Endothelial cell of umbilical vein (primary cell): Measurements from ENCODE around the gene OOSP4B. TPM values are rescaled to one million over a fixed set of nuclear protein-coding genes. Genes with fewer than 3 reads are reported as not detected.

Experiments used
- BruUV-seq: library from RNA; stranded (reverse); fragments of 400-500 nt; replicated peaks from 2 replicates; lab custom pipeline; 2021; lab: Mats Ljungman, UMichigan
- CTCF ChIA-PET: fragments of 300-600, 350-600 bp; sonication (Branson Sonifier 250); formaldehyde crosslinking; loops from one replicate; lab custom pipeline; 2021; ENCODE audit warnings: antibody characterized with exemption, inconsistent platforms; lab: Charles Lee
- POLR2A ChIA-PET: fragments of 300-600, 350-600 bp; sonication (Branson Sonifier 250); formaldehyde crosslinking; loops from one replicate; lab custom pipeline; 2021; ENCODE audit warnings: antibody characterized with exemption, inconsistent platforms; lab: Charles Lee
- DNase-seq: peaks from one replicate; pipeline ENCODE4 v3.0.0-alpha.2; 2011; ENCODE audit warnings: low read depth, low spot score
- FAIRE-seq: peaks from 2 replicates; lab custom pipeline; 2011; peaks lifted over from hg19 to GRCh38; lab: Jason Lieb, UNC
- H2AFZ ChIP-seq: 2 replicates; pipeline ENCODE4 v1.6.0; 2012; ENCODE audit warnings: low read depth, low read length, control low read depth, inconsistent platforms
- H3K27ac ChIP-seq: 2 replicates; pipeline ENCODE4 v1.5.1; 2011; ENCODE audit warnings: low read depth, mild to moderate bottlenecking, control low read depth, low read length, moderate library complexity; ENCODE audit not compliant: insufficient read depth
- H3K27me3 ChIP-seq, 2 experiments: 2 replicates each; pipeline versions ENCODE4 v1.6.0 to v1.6.1; 2011; ENCODE audit warnings: low read length in 2 of 2, mixed read lengths in 1 of 2; ENCODE audit not compliant: control insufficient read depth in 2 of 2, insufficient read depth in 2 of 2
- H3K36me3 ChIP-seq, 2 experiments: 2 replicates in 1 of 2; 3 replicates in 1 of 2; pipeline ENCODE4 v1.5.1; 2011; ENCODE audit warnings: low read length in 2 of 2, mild to moderate bottlenecking in 1 of 2, moderate library complexity in 1 of 2; ENCODE audit not compliant: control insufficient read depth in 2 of 2, insufficient read depth in 2 of 2; ENCODE audit errors: extremely low read depth in 1 of 2
- H3K4me1 ChIP-seq: 3 replicates; pipeline ENCODE4 v1.5.1; 2011; ENCODE audit warnings: mild to moderate bottlenecking, low read length; ENCODE audit not compliant: control insufficient read depth, insufficient read depth; ENCODE audit errors: extremely low read depth
- H3K4me2 ChIP-seq: 2 replicates; pipeline ENCODE4 v1.6.1; 2011; ENCODE audit warnings: low read length, control low read depth, mixed read lengths; ENCODE audit not compliant: insufficient read depth
- H3K4me3 ChIP-seq, 3 experiments: fragments of 200-600 bp in 1 of 3; sonication (generic), shearing (Covaris generic) in 1 of 3; replicated peaks in 1 of 3; 2 replicates each; pipeline ENCODE4 v1.5.1; 2011 to 2016; ENCODE audit warnings: control low read depth in 3 of 3, low read length in 3 of 3, mild to moderate bottlenecking in 2 of 3, inconsistent platforms in 1 of 3, low read depth in 1 of 3, moderate library complexity in 1 of 3; ENCODE audit not compliant: insufficient read depth in 1 of 3
- H3K79me2 ChIP-seq: 2 replicates; pipeline ENCODE4 v1.6.0; 2012; ENCODE audit warnings: low read length, inconsistent platforms; ENCODE audit not compliant: control insufficient read depth, insufficient read depth
- H3K9ac ChIP-seq: replicated peaks from 2 replicates; pipeline ENCODE3; 2011; ENCODE audit warnings: low read length, control low read depth; ENCODE audit not compliant: insufficient read depth; ENCODE audit errors: extremely low read depth
- H3K9me1 ChIP-seq: replicated peaks from 3 replicates; pipeline ENCODE4 v1.6.0; 2011; ENCODE audit warnings: mild to moderate bottlenecking, low read length; ENCODE audit not compliant: control insufficient read depth, insufficient read depth; ENCODE audit errors: extremely low read depth
- H3K9me3 ChIP-seq: replicated peaks from 2 replicates; pipeline ENCODE4 v1.5.1; 2012; ENCODE audit warnings: low read length, inconsistent platforms; ENCODE audit not compliant: control insufficient read depth, insufficient read depth
- H4K20me1 ChIP-seq: replicated peaks from 2 replicates; pipeline ENCODE3; 2011; ENCODE audit warnings: mild to moderate bottlenecking, low read length; ENCODE audit not compliant: control insufficient read depth, insufficient read depth; ENCODE audit errors: extremely low read depth
- EZH2 ChIP-seq: IDR thresholded peaks from 2 replicates; pipeline ENCODE4 v1.6.1; 2012; ENCODE audit warnings: borderline replicate concordance, low read depth, mild to moderate bottlenecking, moderate library complexity, low read length, inconsistent platforms; ENCODE audit not compliant: severe bottlenecking
- FOS ChIP-seq: IDR thresholded peaks from 2 replicates; pipeline ENCODE4 v1.6.1; 2011; ENCODE audit warnings: mild to moderate bottlenecking, low read length, moderate library complexity, borderline replicate concordance; ENCODE audit not compliant: insufficient read depth
- GATA2 ChIP-seq: IDR thresholded peaks from 2 replicates; pipeline ENCODE4 v1.7.0; 2011; ENCODE audit warnings: low read depth, mild to moderate bottlenecking, moderate library complexity, mixed read lengths, low read length; ENCODE audit not compliant: insufficient read length, insufficient read depth
- JUN ChIP-seq: IDR thresholded peaks from 2 replicates; pipeline ENCODE4 v1.6.1; 2011; ENCODE audit warnings: borderline replicate concordance, low read depth; ENCODE audit not compliant: insufficient read length, insufficient read depth
- MYC ChIP-seq: IDR thresholded peaks from one replicate; pipeline ENCODE4 v1.6.1; 2011; ENCODE audit warnings: mild to moderate bottlenecking, low read depth, low read length
- POLR2A ChIP-seq: IDR thresholded peaks from 2 replicates; pipeline ENCODE4 v1.6.1; 2012; ENCODE audit warnings: low read depth, mild to moderate bottlenecking, control low read depth, low read length
- POLR2AphosphoS5 ChIP-seq: IDR thresholded peaks from 2 replicates; pipeline ENCODE4 v1.6.1; 2012; ENCODE audit warnings: low read depth, mild to moderate bottlenecking, control low read depth, low read length, moderate library complexity; ENCODE audit not compliant: insufficient read depth
- dilution Hi-C: fragments of 300-500 bp; cut with MboI; formaldehyde crosslinking; loops from one replicate; pipeline ENCODE4 v1.15.0; 2019; ENCODE audit warnings: low sequenced_read_pairs; ENCODE audit not compliant: extremely low pct_ligation_motif_present
- intact Hi-C: fragments of 100-400 bp; cut with micrococcal nuclease; formaldehyde crosslinking; loops from one replicate; pipeline ENCODE4 v1.10.0; 2022
- polyA plus RNA-seq, 4 experiments: library from polyadenylated mRNA; depleted of rRNA in 3 of 4; stranded (reverse) in 3 of 4; unstranded in 1 of 4; fragments of >200 nt; gene quantifications; 2 replicates each; pipeline versions ENCODE4 v1.2.1 to v1.2.3, GENCODE V29; 2011 to 2012; ENCODE audit warnings: missing spikeins in 1 of 4
- total RNA-seq: library from RNA; stranded (reverse); gene quantifications from 2 replicates; pipeline ENCODE4 v1.2.3, GENCODE V29; 2021
- TF ChIP-seq, protein P1 (sequence below): IDR thresholded peaks from 2 replicates; pipeline ENCODE4 v1.6.1; 2011; ENCODE audit not compliant: insufficient read depth, insufficient read length
- TF ChIP-seq, protein P2 (sequence below), 2 donors: IDR thresholded peaks; 1 replicate in 1 of 2; 2 replicates in 1 of 2; pipeline ENCODE4 v1.5.1; 2011; ENCODE audit warnings: low read length in 2 of 2, mild to moderate bottlenecking in 2 of 2, moderate library complexity in 2 of 2, control low read depth in 1 of 2, inconsistent platforms in 1 of 2, low read depth in 1 of 2; ENCODE audit not compliant: insufficient read depth in 1 of 2; ENCODE audit errors: extremely low read depth in 1 of 2

Gene OOSP4B
- total and polyA plus RNA-seq, 2 donors (not counting 3 experiments of a cell fraction or from before 2014, with no cell fraction given) = not detected

DNA sequence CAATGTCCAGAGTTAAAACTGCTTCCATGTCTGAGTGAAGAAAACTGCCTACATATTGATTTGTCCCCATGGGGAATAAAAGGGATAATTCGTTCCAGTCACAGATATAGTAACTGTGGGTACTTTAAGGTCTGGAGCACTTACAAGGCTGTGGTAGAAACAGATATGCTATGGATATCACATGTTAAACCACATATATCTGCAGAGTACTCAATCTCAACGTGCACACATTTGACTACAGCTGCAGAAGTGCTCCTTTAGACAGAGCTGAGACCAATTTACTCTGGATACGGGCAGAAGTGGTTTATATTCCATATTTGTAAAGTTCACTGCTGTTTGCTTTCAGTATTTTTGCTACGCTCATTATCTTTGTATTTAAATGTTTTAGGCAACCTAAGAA lies 61.8 kb downstream of the OOSP4B start:
- Histone ChIP-seq H3K9me3 (no peaks in the 10 kb centered on the region), H3K9ac (no peak overlapping the region), H2AFZ (no peak overlapping the region), H3K79me2 (no peaks in the 10 kb centered on the region), H3K36me3 (no peaks in the 10 kb centered on the region), H3K27me3 (peaks cover 0 to 2% of the 10 kb centered on the region in 2 experiments), H3K4me2 (no peak overlapping the region), H3K27ac (no peak overlapping the region), H4K20me1 (no peaks in the 10 kb centered on the region), H3K4me3 (no peak overlapping the region), H3K4me1 (peaks cover 2% of the 10 kb centered on the region), H3K9me1 (no peaks in the 10 kb centered on the region)
- FAIRE-seq (no peak), DNase-seq (no peak)
- ChIA-PET POLR2A (no interaction called here), CTCF (no interaction called here)
- TF ChIP-seq FOS (no peak), POLR2AphosphoS5 (no peak), EZH2 (no peak), POLR2A (no peak), MYC (no peak), GATA2 (no peak), JUN (no peak)
- TF ChIP-seq, protein P1, sequence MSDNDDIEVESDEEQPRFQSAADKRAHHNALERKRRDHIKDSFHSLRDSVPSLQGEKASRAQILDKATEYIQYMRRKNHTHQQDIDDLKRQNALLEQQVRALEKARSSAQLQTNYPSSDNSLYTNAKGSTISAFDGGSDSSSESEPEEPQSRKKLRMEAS = no peak
- TF ChIP-seq, protein P2, sequence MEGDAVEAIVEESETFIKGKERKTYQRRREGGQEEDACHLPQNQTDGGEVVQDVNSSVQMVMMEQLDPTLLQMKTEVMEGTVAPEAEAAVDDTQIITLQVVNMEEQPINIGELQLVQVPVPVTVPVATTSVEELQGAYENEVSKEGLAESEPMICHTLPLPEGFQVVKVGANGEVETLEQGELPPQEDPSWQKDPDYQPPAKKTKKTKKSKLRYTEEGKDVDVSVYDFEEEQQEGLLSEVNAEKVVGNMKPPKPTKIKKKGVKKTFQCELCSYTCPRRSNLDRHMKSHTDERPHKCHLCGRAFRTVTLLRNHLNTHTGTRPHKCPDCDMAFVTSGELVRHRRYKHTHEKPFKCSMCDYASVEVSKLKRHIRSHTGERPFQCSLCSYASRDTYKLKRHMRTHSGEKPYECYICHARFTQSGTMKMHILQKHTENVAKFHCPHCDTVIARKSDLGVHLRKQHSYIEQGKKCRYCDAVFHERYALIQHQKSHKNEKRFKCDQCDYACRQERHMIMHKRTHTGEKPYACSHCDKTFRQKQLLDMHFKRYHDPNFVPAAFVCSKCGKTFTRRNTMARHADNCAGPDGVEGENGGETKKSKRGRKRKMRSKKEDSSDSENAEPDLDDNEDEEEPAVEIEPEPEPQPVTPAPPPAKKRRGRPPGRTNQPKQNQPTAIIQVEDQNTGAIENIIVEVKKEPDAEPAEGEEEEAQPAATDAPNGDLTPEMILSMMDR (IDR thresholded peaks at IDR 0.05; ENCODE audit: extremely low read depth in 1 of 2, insufficient read depth in 1 of 2, low read depth in 1 of 2, low read length in 2 of 2) = no peak
- intact Hi-C loops (no loop called here), dilution Hi-C loops (no loop called here)
- BruUV-seq = no TSS peak
